ENCODE results near the gene BICDL1. TPM values are rescaled to one million over a fixed set of nuclear protein-coding genes. Genes with fewer than 3 reads are reported as not detected.

The BICDL1 gene
- total RNA-seq, 1 experiment from 2014 or later = 18.2 TPM

DNA sequence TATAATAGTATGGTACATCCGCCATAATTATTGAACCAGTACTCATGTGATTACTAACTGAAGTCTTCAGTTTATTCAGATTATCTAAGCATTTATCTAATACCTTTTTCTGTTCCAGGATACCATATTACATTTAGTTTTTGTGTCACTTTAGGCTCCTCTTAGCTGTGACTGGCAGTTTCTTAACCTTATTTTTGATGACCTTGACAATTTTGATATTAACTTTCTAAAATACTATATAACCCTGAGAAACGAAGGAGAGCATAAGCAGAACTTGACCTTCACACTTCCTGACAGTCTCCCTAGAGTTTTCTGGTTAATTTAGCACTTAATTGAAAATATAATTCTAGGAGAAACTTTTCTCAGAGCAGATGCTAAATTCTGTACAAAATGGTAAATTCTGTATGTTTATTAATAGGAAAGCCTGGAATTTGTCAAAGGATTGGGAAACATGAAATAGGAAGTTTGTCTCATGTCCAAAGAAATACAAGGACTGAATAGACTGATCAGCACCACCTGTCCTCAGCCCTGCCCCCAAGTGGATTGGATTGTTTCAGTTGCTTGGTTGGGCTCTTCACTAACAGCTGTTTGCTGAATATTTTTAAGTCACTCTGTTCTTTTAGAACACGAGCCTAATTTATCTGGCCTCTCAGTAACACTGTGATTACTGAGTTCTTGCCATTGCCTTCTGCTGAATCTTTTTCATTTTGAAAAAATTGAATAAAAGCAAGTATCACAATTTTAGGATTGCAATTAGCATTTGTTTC, 6.0 kb downstream of the BICDL1 start:
- no peak for TF ChIP-seq TCF7L2 (IDR thresholded peaks at IDR 0.05; ENCODE audit: borderline replicate concordance, extremely low read depth, insufficient read depth, insufficient read length)
- POLR2A ChIA-PET = no interaction called here
- intact Hi-C loops (cut with micrococcal nuclease) = no loop called here
- no peak for ATAC-seq
- BruUV-seq (replicated peaks) = no TSS peak
- H3K36me3 ChIP-seq (ENCODE audit: control insufficient read depth in 1 of 2, insufficient read depth in 2 of 2, low read length in 2 of 2) = no peaks in the 10 kb centered on the region
- no peaks in the 10 kb centered on the region for H3K9me2 ChIP-seq (ENCODE audit: insufficient read depth)
- no peaks in the 10 kb centered on the region for H3K79me2 ChIP-seq (ENCODE audit: insufficient read depth, low read length)
- DNase-seq (ENCODE audit: low read depth, low spot score) = no peak
- peaks cover 0 to 6% of the 10 kb centered on the region in 2 experiments; a peak in 2 of 4 replicates for H3K4me1 ChIP-seq (ENCODE audit: control insufficient read depth in 1 of 2, insufficient read depth in 2 of 2, low read length in 2 of 2)
- H3K4me2 ChIP-seq (ENCODE audit: low read length) = no peak overlapping the region
- no peak overlapping the region for H3K9ac ChIP-seq (ENCODE audit: low read length)
- RAD21 ChIA-PET (ENCODE audit: low non-redundant PET in 1 of 2, low total read pairs in 2 of 2, uncharacterized antibody in 2 of 2, unreplicated experiment in 2 of 2) = no interaction called here
- H2AFZ ChIP-seq (ENCODE audit: low read depth, low read length, poor library complexity, severe bottlenecking) = no peak overlapping the region
- no peaks in the 10 kb centered on the region for H3K9me3 ChIP-seq (ENCODE audit: control insufficient read depth in 1 of 2, insufficient read depth in 1 of 2, low read depth in 1 of 2, low read length in 2 of 2)
- no peak overlapping the region for H3K4me3 ChIP-seq (replicated peaks in 1 of 2; ENCODE audit: low read depth in 1 of 2, low read length in 2 of 2)
- no peaks in the 10 kb centered on the region for H3K27me3 ChIP-seq (ENCODE audit: insufficient read depth, low read length)
- H3K27ac ChIP-seq (ENCODE audit: low read depth, low read length) = no peak overlapping the region
- CTCF ChIA-PET = interaction anchor here (0.7 kb wide), 1 partner anchor 30 kb away, joined by 4 read pairs; no protein-coding TSS in a partner anchor
- no peaks in the 10 kb centered on the region for H4K20me1 ChIP-seq (ENCODE audit: insufficient read depth)

GRCh38 chr12:119996417-119996816, 7.4 kb downstream of the BICDL1 start:
- intact Hi-C loops (cut with micrococcal nuclease) = no loop called here
- H3K4me2 ChIP-seq (ENCODE audit: low read length) = no peak overlapping the region
- no peak overlapping the region for H2AFZ ChIP-seq (ENCODE audit: low read depth, low read length, poor library complexity, severe bottlenecking)
- no peak overlapping the region for H3K9ac ChIP-seq (ENCODE audit: low read length)
- ChIA-PET CTCF (no interaction called here), RAD21 (ENCODE audit: low non-redundant PET in 1 of 2, low total read pairs in 2 of 2, uncharacterized antibody in 2 of 2, unreplicated experiment in 2 of 2) (no interaction called here), POLR2A (no interaction called here)
- no peaks in the 10 kb centered on the region for H4K20me1 ChIP-seq (ENCODE audit: insufficient read depth)
- H3K27ac ChIP-seq (ENCODE audit: low read depth, low read length) = no peak overlapping the region
- H3K4me3 ChIP-seq (replicated peaks in 1 of 2; ENCODE audit: low read depth in 1 of 2, low read length in 2 of 2) = no peak overlapping the region
- no peak for DNase-seq (ENCODE audit: low read depth, low spot score)
- H3K36me3 ChIP-seq (ENCODE audit: control insufficient read depth in 1 of 2, insufficient read depth in 2 of 2, low read length in 2 of 2) = no peaks in the 10 kb centered on the region
- no peak for TF ChIP-seq ELF1 (IDR thresholded peaks at IDR 0.05; ENCODE audit: borderline replicate concordance, low read depth)
- TF ChIP-seq FOSL1 (IDR thresholded peaks at IDR 0.05; ENCODE audit: low read depth) = no peak
- no peak for TF ChIP-seq YY1 (IDR thresholded peaks at IDR 0.05; ENCODE audit: extremely low read depth, insufficient replicate concordance, low read depth, low read length)
- no peak for TF ChIP-seq CEBPB (IDR thresholded peaks at IDR 0.05; ENCODE audit: low read depth)
- TF ChIP-seq ZNF274 (IDR thresholded peaks at IDR 0.05; ENCODE audit: low read depth, low read length) = no peak
- TF ChIP-seq POLR2A (IDR thresholded peaks at IDR 0.05; ENCODE audit: borderline replicate concordance, extremely low read depth, insufficient read depth, insufficient read length) = no peak
- no peak for TF ChIP-seq EZH2phosphoT487 (IDR thresholded peaks at IDR 0.05; ENCODE audit: borderline replicate concordance)
- no peak for TF ChIP-seq CBX3 (IDR thresholded peaks at IDR 0.05; ENCODE audit: low read depth)
- TF ChIP-seq POLR2AphosphoS5 (IDR thresholded peaks at IDR 0.05; ENCODE audit: low read depth, low read length) = no peak
- TF ChIP-seq EGR1 (IDR thresholded peaks at IDR 0.05; ENCODE audit: low read depth) = no peak
- TF ChIP-seq TCF7L2 (IDR thresholded peaks at IDR 0.05; ENCODE audit: borderline replicate concordance, extremely low read depth, insufficient read depth, insufficient read length) = no peak
- no peak for TF ChIP-seq SRF (IDR thresholded peaks at IDR 0.05; ENCODE audit: low read depth)
- TF ChIP-seq ATF3 (IDR thresholded peaks at IDR 0.05) = no peak
- TF ChIP-seq, protein P1, sequence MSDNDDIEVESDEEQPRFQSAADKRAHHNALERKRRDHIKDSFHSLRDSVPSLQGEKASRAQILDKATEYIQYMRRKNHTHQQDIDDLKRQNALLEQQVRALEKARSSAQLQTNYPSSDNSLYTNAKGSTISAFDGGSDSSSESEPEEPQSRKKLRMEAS (IDR thresholded peaks at IDR 0.05) = no peak
- TF ChIP-seq ZFX (IDR thresholded peaks at IDR 0.05) = no peak
- H3K4me1 ChIP-seq (ENCODE audit: control insufficient read depth in 1 of 2, insufficient read depth in 2 of 2, low read length in 2 of 2) = no peaks in the 10 kb centered on the region
- no peaks in the 10 kb centered on the region for H3K9me3 ChIP-seq (ENCODE audit: control insufficient read depth in 1 of 2, insufficient read depth in 1 of 2, low read depth in 1 of 2, low read length in 2 of 2)
- no TSS peak for BruUV-seq (replicated peaks)
- ATAC-seq = no peak
- no peaks in the 10 kb centered on the region for H3K9me2 ChIP-seq (ENCODE audit: insufficient read depth)
- no peaks in the 10 kb centered on the region for H3K27me3 ChIP-seq (ENCODE audit: insufficient read depth, low read length)
- H3K79me2 ChIP-seq (ENCODE audit: insufficient read depth, low read length) = no peaks in the 10 kb centered on the region
